OCI-LY3 (cell line): ENCODE results near the gene SPOCK1.

ENCODE experiments used
- H2AFZ ChIP-seq: fragments of 200-600, 300-600 bp; shearing (Covaris generic); 2 replicates; pipeline ENCODE4 v1.6.0; 2014; ENCODE audit warnings: antibody characterized with exemption, low read depth, low read length
- H3K27ac ChIP-seq: fragments of 200-600, 300-600 bp; sonication (generic); 2 replicates; pipeline ENCODE4 v1.5.1; 2014; ENCODE audit warnings: mild to moderate bottlenecking, low read length, moderate library complexity, mixed read lengths
- H3K27me3 ChIP-seq: fragments of 200-600, 300-600 bp; sonication (generic); 2 replicates; pipeline ENCODE4 v1.6.1; 2014; ENCODE audit warnings: low read depth, low read length, mixed read lengths
- H3K36me3 ChIP-seq: fragments of 200-600, 300-600 bp; sonication (generic); replicated peaks from 2 replicates; pipeline ENCODE3; 2014; ENCODE audit warnings: low read depth, low read length, mixed read lengths
- H3K4me1 ChIP-seq: fragments of 300-600, 200-600 bp; sonication (generic); 2 replicates; pipeline ENCODE4 v1.6.1; 2014; ENCODE audit warnings: low read length, mixed read lengths
- H3K4me2 ChIP-seq: fragments of 200-600, 300-600 bp; sonication (generic); 2 replicates; pipeline ENCODE4 v1.6.1; 2014; ENCODE audit warnings: low read length, mixed read lengths
- H3K4me3 ChIP-seq: fragments of 300-600, 200-600 bp; sonication (generic); 2 replicates; pipeline ENCODE4 v1.5.1; 2014; ENCODE audit warnings: antibody characterized with exemption, mild to moderate bottlenecking, low read length, moderate library complexity
- H3K79me2 ChIP-seq: fragments of 300-600, 200-600 bp; shearing (Covaris generic); 2 replicates; pipeline ENCODE4 v1.6.1; 2014; ENCODE audit warnings: mild to moderate bottlenecking, low read length, mixed read lengths
- H3K9ac ChIP-seq: fragments of 300-600, 200-600 bp; shearing (Covaris generic); 2 replicates; pipeline ENCODE4 v1.6.0; 2014; ENCODE audit warnings: mild to moderate bottlenecking, low read length, moderate library complexity
- H3K9me3 ChIP-seq: fragments of 200-600, 300-600 bp; shearing (Covaris generic); 2 replicates; pipeline ENCODE4 v1.6.1; 2014; ENCODE audit warnings: low read length, mixed read lengths; ENCODE audit not compliant: insufficient read depth
- H4K20me1 ChIP-seq: fragments of 200-600, 300-600 bp; sonication (generic); 2 replicates; pipeline ENCODE4 v1.6.1; 2016; ENCODE audit warnings: low read length, mixed read lengths; ENCODE audit not compliant: insufficient read depth
- CTCF ChIP-seq: fragments of 200-600, 300-600 bp; sonication (generic); IDR thresholded peaks from 2 replicates; pipeline ENCODE4 v1.5.1; 2014; ENCODE audit warnings: antibody characterized with exemption, low read length, low read depth
- EZH2phosphoT487 ChIP-seq: fragments of 200-600 bp; shearing (Covaris generic); IDR thresholded peaks from 2 replicates; pipeline ENCODE4 v1.6.1; 2018; ENCODE audit warnings: antibody characterized with exemption, mixed run types, low read depth

Gene SPOCK1

GRCh38 chr5:137470111-137470920 lies 28.8 kb downstream of the SPOCK1 start:
- no peaks in the 10 kb centered on the region for H3K27me3 ChIP-seq
- no peak overlapping the region for H3K9ac ChIP-seq
- H3K4me3 ChIP-seq = no peak overlapping the region
- no peak overlapping the region for H2AFZ ChIP-seq
- no peaks in the 10 kb centered on the region for H3K4me1 ChIP-seq
- TF ChIP-seq CTCF = no peak
- no peak for TF ChIP-seq EZH2phosphoT487
- H3K4me2 ChIP-seq = no peak overlapping the region
- no peaks in the 10 kb centered on the region for H3K36me3 ChIP-seq
- H4K20me1 ChIP-seq = no peaks in the 10 kb centered on the region
- no peaks in the 10 kb centered on the region for H3K9me3 ChIP-seq
- no peaks in the 10 kb centered on the region for H3K79me2 ChIP-seq
- H3K27ac ChIP-seq = no peak overlapping the region

- Histone ChIP-seq H4K20me1 (no peaks in the 10 kb centered on the region), H3K4me1 (no peaks in the 10 kb centered on the region), H3K9me3 (no peaks in the 10 kb centered on the region), H2AFZ (no peak overlapping the region), H3K4me2 (no peak overlapping the region), H3K79me2 (no peaks in the 10 kb centered on the region), H3K27ac (no peak overlapping the region), H3K4me3 (no peak overlapping the region), H3K36me3 (no peaks in the 10 kb centered on the region), H3K27me3 (no peaks in the 10 kb centered on the region), H3K9ac (no peak overlapping the region)
- TF ChIP-seq CTCF (no peak), EZH2phosphoT487 (no peak)
These were observed 32.2 kb downstream of the SPOCK1 start for GRCh38 chr5:137466889-137467288.

GRCh38 chr5:137465930-137466329 lies 33.2 kb downstream of the SPOCK1 start:
- no peak overlapping the region for H3K4me2 ChIP-seq
- H3K4me3 ChIP-seq = no peak overlapping the region
- no peaks in the 10 kb centered on the region for H3K9me3 ChIP-seq
- H3K4me1 ChIP-seq = no peaks in the 10 kb centered on the region
- H3K27ac ChIP-seq = no peak overlapping the region
- H3K27me3 ChIP-seq = no peaks in the 10 kb centered on the region
- no peak overlapping the region for H3K9ac ChIP-seq
- no peaks in the 10 kb centered on the region for H3K79me2 ChIP-seq
- H2AFZ ChIP-seq = no peak overlapping the region
- H4K20me1 ChIP-seq = no peaks in the 10 kb centered on the region
- no peaks in the 10 kb centered on the region for H3K36me3 ChIP-seq
- TF ChIP-seq EZH2phosphoT487 (no peak), CTCF (no peak)

GRCh38 chr5:137462816-137463520 lies 36.2 kb downstream of the SPOCK1 start:
- H3K4me3 ChIP-seq = no peak overlapping the region
- no peaks in the 10 kb centered on the region for H3K36me3 ChIP-seq
- no peak overlapping the region for H3K4me2 ChIP-seq
- H3K9ac ChIP-seq = no peak overlapping the region
- H3K27ac ChIP-seq = no peak overlapping the region
- H3K4me1 ChIP-seq = no peaks in the 10 kb centered on the region
- H4K20me1 ChIP-seq = no peaks in the 10 kb centered on the region
- no peaks in the 10 kb centered on the region for H3K9me3 ChIP-seq
- no peaks in the 10 kb centered on the region for H3K27me3 ChIP-seq
- H2AFZ ChIP-seq = no peak overlapping the region
- no peaks in the 10 kb centered on the region for H3K79me2 ChIP-seq
- TF ChIP-seq EZH2phosphoT487 = no peak
- no peak for TF ChIP-seq CTCF
